Measurements from ENCODE around the gene TBX19.

Gene TBX19

GRCh38 chr1:168280296-168280927 lies at the start of gene TBX19:
TSS of gene TBX19 (plus strand) at chr1:168280877. CDS start at chr1:168281091, 214 bp downstream.
- no peak for DNase-seq

GRCh38 chr1:168234846-168235547 lies 45.7 kb upstream of the TBX19 start:
- peak; percentile 71 for DNase-seq

GRCh38 chr1:168235548-168235885 lies 45.2 kb upstream of the TBX19 start:
- DNase-seq = no peak

GRCh38 chr1:168235937-168236336 lies 44.7 kb upstream of the TBX19 start:
- no peak for DNase-seq

- peak; percentile 80 for DNase-seq
Measured at GRCh38 chr1:168236836-168237611, 43.7 kb upstream of the TBX19 start.

- no peak for DNase-seq
Measured at GRCh38 chr1:168243198-168243597, 37.5 kb upstream of the TBX19 start.

- peak; percentile 26 for DNase-seq
Measured at GRCh38 chr1:168243636-168244212, 37.0 kb upstream of the TBX19 start.

GRCh38 chr1:168245042-168245441 lies 35.6 kb upstream of the TBX19 start:
- no peak for DNase-seq

GRCh38 chr1:168246506-168246905 lies 34.2 kb upstream of the TBX19 start:
- no peak for DNase-seq

GRCh38 chr1:168252204-168252733 lies 28.4 kb upstream of the TBX19 start:
- no peak for DNase-seq

GRCh38 chr1:168256164-168256563 lies 24.5 kb upstream of the TBX19 start:
- no peak for DNase-seq

GRCh38 chr1:168257397-168257796 lies 23.3 kb upstream of the TBX19 start:
- no peak for DNase-seq

- no peak for DNase-seq
Measured at GRCh38 chr1:168259567-168259966, 21.1 kb upstream of the TBX19 start.

- DNase-seq = no peak
Measured at GRCh38 chr1:168260393-168260792, 20.3 kb upstream of the TBX19 start.

GRCh38 chr1:168261390-168261789 lies 19.3 kb upstream of the TBX19 start:
- DNase-seq = no peak

- DNase-seq = no peak
Measured at GRCh38 chr1:168263130-168263529, 17.5 kb upstream of the TBX19 start.

- DNase-seq = no peak
Measured at GRCh38 chr1:168264296-168264695, 16.4 kb upstream of the TBX19 start.

- DNase-seq = no peak
Measured at GRCh38 chr1:168265596-168265995, 15.1 kb upstream of the TBX19 start.

- DNase-seq = no peak
Measured at GRCh38 chr1:168266644-168267186, 14.0 kb upstream of the TBX19 start.

GRCh38 chr1:168271636-168272035 lies 9.0 kb upstream of the TBX19 start:
- no peak for DNase-seq

GRCh38 chr1:168273575-168273974 lies 7.1 kb upstream of the TBX19 start:
- DNase-seq = no peak

GRCh38 chr1:168279253-168279652 lies 1.4 kb upstream of the TBX19 start:
- DNase-seq = no peak

Data from activated CD4-positive, alpha-beta T cell treated with anti-CD3 and anti-CD28 coated beads, Interleukin-10, Interleukin-2, amounts not matched to agents 100 ng/mL and 50 ng/mL, durations not matched to agents 16 hours and 8 hours (primary cell).